Keratinocyte (primary cell): ENCODE measurements around the gene OARD1. TPM values are rescaled to one million over a fixed set of nuclear protein-coding genes. Genes with fewer than 3 reads are reported as not detected.

ENCODE experiments used
- DNase-seq: peaks from one replicate; pipeline ENCODE4 v3.0.0-alpha.2; 2011; ENCODE audit warnings: low read depth, missing footprints, low spot score
- FAIRE-seq: peaks from 2 replicates; lab custom pipeline; 2011; peaks lifted over from hg19 to GRCh38; lab: Jason Lieb, UNC
- H2AFZ ChIP-seq: 2 replicates; pipeline ENCODE4 v1.6.0; 2012; ENCODE audit warnings: low read length, control low read depth, inconsistent platforms; ENCODE audit not compliant: control insufficient read depth
- H3K27ac ChIP-seq: 2 replicates; pipeline ENCODE4 v1.5.1; 2011; ENCODE audit warnings: low read length; ENCODE audit not compliant: control insufficient read depth, insufficient read depth
- H3K27me3 ChIP-seq: 3 replicates; pipeline ENCODE4 v1.6.0; 2011; ENCODE audit warnings: low read length; ENCODE audit not compliant: control insufficient read depth, insufficient read depth; ENCODE audit errors: extremely low read depth
- H3K36me3 ChIP-seq, 2 experiments: 2 replicates in 1 of 2; 3 replicates in 1 of 2; pipeline ENCODE4 v1.5.1; 2011; ENCODE audit warnings: low read length in 2 of 2, mild to moderate bottlenecking in 1 of 2; ENCODE audit not compliant: control insufficient read depth in 2 of 2, insufficient read depth in 2 of 2; ENCODE audit errors: extremely low read depth in 1 of 2
- H3K4me1 ChIP-seq: 3 replicates; pipeline ENCODE4 v1.5.1; 2011; ENCODE audit warnings: low read length; ENCODE audit not compliant: control insufficient read depth, insufficient read depth; ENCODE audit errors: extremely low read depth
- H3K4me2 ChIP-seq: 3 replicates; pipeline ENCODE4 v1.6.0; 2011; ENCODE audit warnings: low read depth, low read length; ENCODE audit not compliant: control insufficient read depth, insufficient read depth; ENCODE audit errors: extremely low read depth
- H3K4me3 ChIP-seq, 3 experiments: fragments of 200-600 bp in 1 of 3; sonication (generic) in 1 of 3; 2 replicates in 2 of 3; 3 replicates in 1 of 3; pipeline ENCODE4 v1.5.1; 2011 to 2016; ENCODE audit warnings: low read length in 3 of 3, mild to moderate bottlenecking in 3 of 3, control low read depth in 2 of 3, inconsistent platforms in 1 of 3, low read depth in 1 of 3, mixed read lengths in 1 of 3, mixed run types in 1 of 3, moderate library complexity in 1 of 3; ENCODE audit not compliant: control insufficient read depth in 2 of 3, insufficient read depth in 2 of 3; ENCODE audit errors: extremely low read depth in 1 of 3
- H3K79me2 ChIP-seq: 2 replicates; pipeline ENCODE4 v1.6.0; 2012; ENCODE audit warnings: low read length; ENCODE audit not compliant: control insufficient read depth, insufficient read depth
- H3K9ac ChIP-seq: 3 replicates; pipeline ENCODE4 v1.6.0; 2011; ENCODE audit warnings: low read length; ENCODE audit not compliant: control insufficient read depth, insufficient read depth; ENCODE audit errors: extremely low read depth
- H3K9me1 ChIP-seq: 3 replicates; pipeline ENCODE4 v1.6.0; 2011; ENCODE audit warnings: low read length; ENCODE audit not compliant: control insufficient read depth, insufficient read depth; ENCODE audit errors: extremely low read depth
- H3K9me3 ChIP-seq: 2 replicates; pipeline ENCODE4 v1.5.1; 2012; ENCODE audit warnings: low read depth, low read length; ENCODE audit not compliant: control insufficient read depth
- H4K20me1 ChIP-seq: 3 replicates; pipeline ENCODE4 v1.6.0; 2011; ENCODE audit warnings: low read length; ENCODE audit not compliant: control insufficient read depth, insufficient read depth; ENCODE audit errors: extremely low read depth
- EZH2 ChIP-seq: IDR thresholded peaks from one replicate; pipeline ENCODE4 v1.6.1; 2012; ENCODE audit warnings: inconsistent platforms, mild to moderate bottlenecking, low read length, moderate library complexity
- dilution Hi-C: fragments of 300-500 bp; cut with MboI; formaldehyde crosslinking; loops from one replicate; pipeline ENCODE4 v1.7.0; 2020; ENCODE audit warnings: low sequenced_read_pairs; ENCODE audit not compliant: extremely low pct_ligation_motif_present
- polyA plus RNA-seq, 5 experiments: library from polyadenylated mRNA; depleted of rRNA in 3 of 5; stranded (reverse) in 3 of 5; stranded (forward) in 1 of 5; unstranded in 1 of 5; fragments of >200 nt; gene quantifications; 1 replicate in 1 of 5; 2 replicates in 3 of 5; 3 replicates in 1 of 5; pipeline versions ENCODE4 v1.2.1 to v1.2.3, GENCODE V29; 2011 to 2012; ENCODE audit warnings: missing spikeins in 2 of 5, low read depth in 1 of 5, low replicate concordance in 1 of 5
- TF ChIP-seq, protein P1 (sequence below), 3 experiments: IDR thresholded peaks in 1 of 3; conservative IDR thresholded peaks in 1 of 3; optimal IDR thresholded peaks in 1 of 3; 2 replicates in 2 of 3; 3 replicates in 1 of 3; pipeline versions ENCODE3 to v1.5.1; 2011; ENCODE audit warnings: low read length in 3 of 3, mild to moderate bottlenecking in 3 of 3, moderate library complexity in 2 of 3, control low read depth in 1 of 3, inconsistent platforms in 1 of 3; ENCODE audit not compliant: insufficient read depth in 2 of 3; ENCODE audit errors: extremely low read depth in 1 of 3

OARD1 gene
- polyA plus RNA-seq, 1 donor (not counting 4 experiments of a cell fraction or from before 2014, with no cell fraction given) = 20.3 TPM

DNA sequence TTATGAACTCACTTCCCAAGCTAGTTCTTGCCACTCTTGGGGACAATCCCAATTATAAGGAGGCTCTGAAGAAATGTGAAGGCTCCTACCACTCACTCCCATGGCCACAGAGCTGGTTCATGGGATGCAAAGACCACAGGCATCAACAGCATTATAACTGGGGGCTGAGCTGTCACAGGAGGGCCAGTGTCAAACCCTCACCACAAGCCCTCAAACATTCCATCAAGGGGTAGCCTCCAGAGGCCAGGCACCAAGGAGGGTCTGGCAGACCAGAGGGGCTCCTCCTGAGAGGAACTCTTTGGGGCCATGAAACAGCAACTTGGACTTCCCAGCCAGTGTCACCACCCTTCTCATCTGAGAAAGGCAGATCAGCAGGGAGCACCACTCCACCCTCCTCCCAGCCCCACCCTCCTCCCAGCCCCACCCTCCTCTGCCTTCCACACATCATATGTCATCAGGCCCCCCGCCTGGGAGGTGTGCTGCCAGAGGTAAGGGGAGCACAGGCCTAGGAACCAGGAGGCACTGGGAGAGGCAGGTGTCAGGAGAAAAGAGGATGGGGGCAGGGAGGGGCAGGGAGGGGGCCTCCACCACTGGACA, 31.1 kb downstream of the OARD1 start:
- no peak for FAIRE-seq

GRCh38 chr6:41040101-41040939, 31.8 kb downstream of the OARD1 start:
- dilution Hi-C loops = no loop called here
- Histone ChIP-seq H3K4me1 (peaks cover 45% of the 10 kb centered on the region), H2AFZ (no peak overlapping the region), H3K27ac (no peak overlapping the region), H3K4me3 (no peak overlapping the region), H3K4me2 (peak overlapping the region; percentile 9), H3K27me3 (no peaks in the 10 kb centered on the region), H3K79me2 (no peaks in the 10 kb centered on the region), H3K36me3 (no peaks in the 10 kb centered on the region), H3K9ac (no peak overlapping the region), H3K9me1 (no peaks in the 10 kb centered on the region), H4K20me1 (no peaks in the 10 kb centered on the region), H3K9me3 (no peaks in the 10 kb centered on the region)
- DNase-seq (no peak), FAIRE-seq (peak; percentile 89)
- TF ChIP-seq EZH2 = no peak
- TF ChIP-seq, protein P1, sequence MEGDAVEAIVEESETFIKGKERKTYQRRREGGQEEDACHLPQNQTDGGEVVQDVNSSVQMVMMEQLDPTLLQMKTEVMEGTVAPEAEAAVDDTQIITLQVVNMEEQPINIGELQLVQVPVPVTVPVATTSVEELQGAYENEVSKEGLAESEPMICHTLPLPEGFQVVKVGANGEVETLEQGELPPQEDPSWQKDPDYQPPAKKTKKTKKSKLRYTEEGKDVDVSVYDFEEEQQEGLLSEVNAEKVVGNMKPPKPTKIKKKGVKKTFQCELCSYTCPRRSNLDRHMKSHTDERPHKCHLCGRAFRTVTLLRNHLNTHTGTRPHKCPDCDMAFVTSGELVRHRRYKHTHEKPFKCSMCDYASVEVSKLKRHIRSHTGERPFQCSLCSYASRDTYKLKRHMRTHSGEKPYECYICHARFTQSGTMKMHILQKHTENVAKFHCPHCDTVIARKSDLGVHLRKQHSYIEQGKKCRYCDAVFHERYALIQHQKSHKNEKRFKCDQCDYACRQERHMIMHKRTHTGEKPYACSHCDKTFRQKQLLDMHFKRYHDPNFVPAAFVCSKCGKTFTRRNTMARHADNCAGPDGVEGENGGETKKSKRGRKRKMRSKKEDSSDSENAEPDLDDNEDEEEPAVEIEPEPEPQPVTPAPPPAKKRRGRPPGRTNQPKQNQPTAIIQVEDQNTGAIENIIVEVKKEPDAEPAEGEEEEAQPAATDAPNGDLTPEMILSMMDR (optimal IDR thresholded peaks at IDR 0.05 in 1 of 3, IDR thresholded peaks at IDR 0.05 in 1 of 3, conservative IDR thresholded peaks at IDR 0.05 in 1 of 3; ENCODE audit: extremely low read depth in 1 of 3, insufficient read depth in 2 of 3, low read length in 3 of 3) = no peak

More for the DNA sequence above, 31.1 kb downstream of the OARD1 start:
- Histone ChIP-seq H4K20me1 (no peaks in the 10 kb centered on the region), H3K27me3 (no peaks in the 10 kb centered on the region), H3K4me3 (no peak overlapping the region), H3K9me1 (no peaks in the 10 kb centered on the region), H2AFZ (no peak overlapping the region), H3K9me3 (no peaks in the 10 kb centered on the region), H3K4me1 (peaks cover 40% of the 10 kb centered on the region), H3K36me3 (no peaks in the 10 kb centered on the region), H3K9ac (no peak overlapping the region), H3K79me2 (no peaks in the 10 kb centered on the region), H3K4me2 (peak overlapping the region; percentile 9), H3K27ac (no peak overlapping the region)
- dilution Hi-C loops = no loop called here
- DNase-seq = no peak
- no peak for TF ChIP-seq EZH2
- TF ChIP-seq, protein P1 (optimal IDR thresholded peaks at IDR 0.05 in 1 of 3, IDR thresholded peaks at IDR 0.05 in 1 of 3, conservative IDR thresholded peaks at IDR 0.05 in 1 of 3; ENCODE audit: extremely low read depth in 1 of 3, insufficient read depth in 2 of 3, low read length in 3 of 3) = no peak
